ENCODE results near the gene LACTB.
A peak's percentile ranks its signal among the peaks of the same experiment; 100 is the strongest.

DNA sequence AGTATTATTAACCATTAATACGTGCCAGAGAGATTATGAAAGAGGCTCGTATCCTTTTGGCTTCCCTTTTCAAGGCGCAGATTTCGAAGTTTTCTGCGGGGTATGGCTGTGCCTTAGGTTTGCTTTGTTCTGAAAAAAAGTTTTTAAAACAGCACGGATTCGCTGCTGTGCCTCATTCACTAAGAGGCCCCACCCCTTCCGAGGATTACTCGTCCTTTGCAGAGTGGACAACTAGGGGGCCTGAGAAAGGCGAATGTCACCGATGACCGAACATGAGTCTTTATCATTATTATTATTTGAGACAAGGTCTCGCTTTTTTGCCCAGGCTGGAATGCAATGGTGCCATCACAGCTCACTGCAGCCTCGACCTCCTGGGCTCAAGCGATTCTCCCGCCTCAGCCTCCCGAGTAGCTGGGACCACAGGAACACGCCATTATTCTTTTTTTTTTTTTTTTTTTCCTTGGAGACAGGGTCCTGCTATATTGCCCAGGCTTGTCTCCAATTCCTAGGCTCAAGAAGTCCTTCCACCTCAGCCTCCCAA lies 36.3 kb downstream of the LACTB start:
- TF ChIP-seq FOXA1 (IDR thresholded peaks at IDR 0.05): no peak
- no peak for TF ChIP-seq HDGF (IDR thresholded peaks at IDR 0.05; ENCODE audit: borderline replicate concordance)
- TF ChIP-seq SP1 (IDR thresholded peaks at IDR 0.05): no peak
- TF ChIP-seq BHLHE40 (IDR thresholded peaks at IDR 0.05; ENCODE audit: borderline replicate concordance): no peak
- TF ChIP-seq ZNF384 (IDR thresholded peaks at IDR 0.05): peak; percentile 82
